MCF 10A (cell line): Measurements from ENCODE around the gene RASL11B. TPM values are rescaled to one million over a fixed set of nuclear protein-coding genes. Genes with fewer than 3 reads are reported as not detected.

Source experiments
- BruUV-seq: library from RNA; stranded (reverse); fragments of 400-500 nt; replicated peaks from 2 replicates; lab custom pipeline; 2021; lab: Mats Ljungman, UMichigan
- CTCF ChIA-PET: fragments of 300-600 bp; sonication (Branson Sonifier 250); formaldehyde crosslinking; extraction: SDS; loops from one replicate; lab custom pipeline; 2021; ENCODE audit warnings: antibody characterized with exemption, inconsistent platforms; lab: Yijun Ruan, JAX
- POLR2A ChIA-PET: fragments of 300-600, 350-650 bp; sonication (Branson Sonifier 250); formaldehyde crosslinking; extraction: SDS; loops from one replicate; lab custom pipeline; 2020; ENCODE audit warnings: antibody characterized with exemption, inconsistent platforms; lab: Yijun Ruan, JAX
- DNase-seq: peaks from one replicate; pipeline ENCODE4 v3.0.0-alpha.2; 2018; ENCODE audit not compliant: unreplicated experiment
- H3K27ac Mint-ChIP-seq: one replicate; pipeline ENCODE4 v1.8.0; 2022; ENCODE audit warnings: mild to moderate bottlenecking, low read depth, mixed read lengths; ENCODE audit not compliant: unreplicated experiment
- H3K27me3 Mint-ChIP-seq: one replicate; pipeline ENCODE4 v1.8.0; 2022; ENCODE audit warnings: mixed read lengths; ENCODE audit not compliant: insufficient read depth, unreplicated experiment
- H3K36me3 Mint-ChIP-seq: one replicate; pipeline ENCODE4 v1.8.0; 2022; ENCODE audit warnings: mild to moderate bottlenecking, moderate library complexity, mixed read lengths; ENCODE audit not compliant: insufficient read depth, unreplicated experiment
- H3K4me1 Mint-ChIP-seq: one replicate; pipeline ENCODE4 v1.8.0; 2022; ENCODE audit warnings: mixed read lengths; ENCODE audit not compliant: insufficient read depth, unreplicated experiment
- H3K4me3 Mint-ChIP-seq: one replicate; pipeline ENCODE4 v1.8.0; 2022; ENCODE audit warnings: mild to moderate bottlenecking, moderate library complexity, mixed read lengths; ENCODE audit not compliant: unreplicated experiment
- H3K9me3 Mint-ChIP-seq: one replicate; pipeline ENCODE4 v1.8.0; 2022; ENCODE audit warnings: mixed read lengths; ENCODE audit not compliant: unreplicated experiment
- intact Hi-C: fragments of 100-400 bp; cut with micrococcal nuclease; formaldehyde crosslinking; loops from 2 replicates; pipeline ENCODE4 v1.14.1; 2022
- total RNA-seq: library from RNA; stranded (reverse); gene quantifications from 2 replicates; pipeline ENCODE4 v1.2.3, GENCODE V29; 2022
- TF ChIP-seq, protein P1 (sequence below): fragments of 200-600 bp; IDR thresholded peaks from one replicate; pipeline ENCODE4 v1.8.0; 2022; ENCODE audit warnings: antibody characterized with exemption, mild to moderate bottlenecking; ENCODE audit not compliant: unreplicated experiment

RASL11B gene
- total RNA-seq, 1 experiment from 2014 or later: 2.6 TPM

DNA sequence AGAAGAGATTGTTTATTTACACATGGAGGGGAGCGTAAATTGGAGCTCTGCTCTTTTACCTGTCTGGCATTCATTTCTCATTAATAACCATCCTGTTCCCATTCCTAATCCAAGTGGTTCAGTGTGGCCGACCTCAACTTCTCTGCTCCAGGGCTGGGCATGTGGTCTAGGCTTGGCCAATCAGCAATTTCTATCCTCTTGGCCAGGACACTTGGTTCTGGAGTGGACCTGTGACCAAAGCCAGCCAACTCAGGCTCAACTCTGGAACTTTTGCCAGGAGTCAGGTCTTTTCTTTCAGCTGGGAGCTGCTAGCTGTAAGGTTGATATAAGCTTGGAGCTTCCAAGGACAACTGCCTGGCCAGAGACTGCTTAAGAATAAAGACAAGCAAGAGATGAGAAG, 15.6 kb upstream of the RASL11B start:
- H3K27ac Mint-ChIP-seq: no peak overlapping the region
- intact Hi-C loops: no loop called here
- ChIA-PET POLR2A (interaction anchor here (0.7 kb wide), 1 partner anchor 8 kb away, joined by 3 read pairs; no protein-coding TSS in a partner anchor), CTCF (interaction anchor here (0.6 kb wide), 1 partner anchor 90 kb away, joined by 3 read pairs; no protein-coding TSS in a partner anchor)
- H3K4me3 Mint-ChIP-seq: no peak overlapping the region
- no peaks in the 10 kb centered on the region for H3K4me1 Mint-ChIP-seq
- TF ChIP-seq, protein P1, sequence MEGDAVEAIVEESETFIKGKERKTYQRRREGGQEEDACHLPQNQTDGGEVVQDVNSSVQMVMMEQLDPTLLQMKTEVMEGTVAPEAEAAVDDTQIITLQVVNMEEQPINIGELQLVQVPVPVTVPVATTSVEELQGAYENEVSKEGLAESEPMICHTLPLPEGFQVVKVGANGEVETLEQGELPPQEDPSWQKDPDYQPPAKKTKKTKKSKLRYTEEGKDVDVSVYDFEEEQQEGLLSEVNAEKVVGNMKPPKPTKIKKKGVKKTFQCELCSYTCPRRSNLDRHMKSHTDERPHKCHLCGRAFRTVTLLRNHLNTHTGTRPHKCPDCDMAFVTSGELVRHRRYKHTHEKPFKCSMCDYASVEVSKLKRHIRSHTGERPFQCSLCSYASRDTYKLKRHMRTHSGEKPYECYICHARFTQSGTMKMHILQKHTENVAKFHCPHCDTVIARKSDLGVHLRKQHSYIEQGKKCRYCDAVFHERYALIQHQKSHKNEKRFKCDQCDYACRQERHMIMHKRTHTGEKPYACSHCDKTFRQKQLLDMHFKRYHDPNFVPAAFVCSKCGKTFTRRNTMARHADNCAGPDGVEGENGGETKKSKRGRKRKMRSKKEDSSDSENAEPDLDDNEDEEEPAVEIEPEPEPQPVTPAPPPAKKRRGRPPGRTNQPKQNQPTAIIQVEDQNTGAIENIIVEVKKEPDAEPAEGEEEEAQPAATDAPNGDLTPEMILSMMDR: no peak
- no peaks in the 10 kb centered on the region for H3K9me3 Mint-ChIP-seq
- DNase-seq: no peak
- no peaks in the 10 kb centered on the region for H3K27me3 Mint-ChIP-seq
- H3K36me3 Mint-ChIP-seq: no peaks in the 10 kb centered on the region
- no TSS peak for BruUV-seq

DNA sequence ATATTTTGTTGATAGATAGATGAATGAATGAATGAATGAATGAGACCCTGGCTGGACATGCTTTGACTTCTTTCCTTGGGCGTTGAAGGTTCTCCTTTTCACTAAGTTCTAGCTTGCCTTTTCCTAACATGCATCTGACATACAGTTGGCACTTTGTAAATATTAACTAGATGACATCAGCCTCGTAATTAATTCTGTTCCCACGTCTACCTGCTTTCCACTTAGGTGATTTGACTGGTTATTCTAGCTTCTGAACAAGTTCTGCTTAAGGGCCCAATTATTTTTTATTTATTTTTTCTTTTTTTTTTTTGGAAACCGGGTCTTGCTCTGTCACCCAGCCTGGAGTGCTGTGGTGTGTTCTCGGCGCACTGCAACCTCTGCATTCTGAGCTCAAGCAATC, 13.9 kb upstream of the RASL11B start:
- H3K27ac Mint-ChIP-seq: no peak overlapping the region
- H3K27me3 Mint-ChIP-seq: no peaks in the 10 kb centered on the region
- no peak overlapping the region for H3K4me3 Mint-ChIP-seq
- intact Hi-C loops: no loop called here
- H3K4me1 Mint-ChIP-seq: no peaks in the 10 kb centered on the region
- ChIA-PET POLR2A (interaction anchor here (1.1 kb wide), 2 partner anchors 10 to 25 kb away, joined by 3 read pairs; no protein-coding TSS in a partner anchor), CTCF (interaction anchor here (0.6 to 1.9 kb wide), 4 partner anchors 13 to 134 kb away, joined by 4 to 6 read pairs (median 5); no protein-coding TSS in a partner anchor)
- H3K36me3 Mint-ChIP-seq: no peaks in the 10 kb centered on the region
- no peak for DNase-seq
- TF ChIP-seq, protein P1: no peak
- no peaks in the 10 kb centered on the region for H3K9me3 Mint-ChIP-seq
- no TSS peak for BruUV-seq

DNA sequence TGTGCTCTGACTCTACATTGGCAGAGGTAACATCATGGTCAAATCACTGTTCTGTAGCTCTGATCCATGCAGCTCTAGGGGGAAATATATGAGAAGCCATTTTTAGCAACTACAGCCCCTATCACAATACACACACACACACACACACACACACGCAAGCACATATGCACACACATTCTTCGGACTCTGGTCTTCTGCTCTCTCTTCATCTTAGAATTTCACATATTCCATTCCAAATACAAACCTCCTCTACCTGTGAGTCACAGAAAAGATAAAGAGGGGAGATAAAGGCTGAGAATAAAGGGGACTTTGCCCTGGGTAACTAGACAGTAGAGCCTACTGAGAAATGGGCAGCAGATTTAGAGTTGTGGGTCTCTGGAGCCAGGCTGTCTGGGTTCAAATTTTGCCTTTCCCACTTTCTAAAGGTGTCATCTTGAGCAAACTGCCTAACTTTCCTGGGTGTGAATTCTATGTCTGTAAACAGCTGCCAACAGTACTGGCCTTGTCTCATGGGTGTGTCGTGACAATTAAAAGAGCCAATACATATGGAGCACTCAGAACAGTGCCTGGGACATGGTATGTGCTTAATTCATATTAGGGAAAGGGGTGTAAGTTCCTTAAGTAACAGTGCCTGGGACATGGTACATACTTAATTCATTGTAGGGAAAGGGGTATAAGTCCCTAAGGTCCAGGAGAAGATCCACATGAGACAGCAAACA, 11.6 kb upstream of the RASL11B start:
- no peak overlapping the region for H3K27ac Mint-ChIP-seq
- POLR2A ChIA-PET: interaction anchor here (0.6 kb wide), 1 partner anchor 1199 kb away, joined by 3 read pairs; no protein-coding TSS in a partner anchor
- no peak for DNase-seq
- no TSS peak for BruUV-seq
- intact Hi-C loops: no loop called here
- TF ChIP-seq, protein P1: no peak
- CTCF ChIA-PET: interaction anchor here (0.6 to 1.7 kb wide), 2 partner anchors 306 to 518 kb away, joined by 3 read pairs; no protein-coding TSS in a partner anchor
- no peaks in the 10 kb centered on the region for H3K27me3 Mint-ChIP-seq
- no peaks in the 10 kb centered on the region for H3K36me3 Mint-ChIP-seq
- no peaks in the 10 kb centered on the region for H3K4me1 Mint-ChIP-seq
- no peak overlapping the region for H3K4me3 Mint-ChIP-seq
- no peaks in the 10 kb centered on the region for H3K9me3 Mint-ChIP-seq

DNA sequence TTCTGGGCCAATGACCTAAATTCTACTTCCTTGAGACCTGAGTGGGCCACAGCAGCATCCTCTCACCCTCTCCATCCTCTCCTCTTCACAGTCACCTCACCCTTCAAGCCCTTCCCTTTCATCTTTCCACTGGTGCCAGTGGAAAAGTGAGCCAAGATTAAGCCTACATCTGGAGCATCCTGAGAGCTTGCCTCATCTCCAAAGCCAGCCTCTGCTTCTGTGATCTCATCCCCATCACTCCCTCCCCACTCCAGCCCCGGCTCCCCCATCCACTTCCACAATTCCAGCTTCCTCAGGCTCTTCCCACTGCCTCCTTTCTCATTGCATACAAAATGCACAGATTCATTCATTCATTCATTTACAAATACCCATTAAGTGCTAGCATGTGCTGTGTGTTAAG, 10.1 kb upstream of the RASL11B start:
- ChIA-PET POLR2A (interaction anchor here (0.7 to 2.5 kb wide), 6 partner anchors 10 to 23 kb away, joined by 3 to 27 read pairs (median 4); partner anchors contain the start of gene RASL11B), CTCF (interaction anchor here (2.7 kb wide), 1 partner anchor 12 kb away, joined by 10 read pairs; no protein-coding TSS in a partner anchor)
- TF ChIP-seq, protein P1: no peak
- DNase-seq: no peak
- H3K27me3 Mint-ChIP-seq: no peaks in the 10 kb centered on the region
- H3K36me3 Mint-ChIP-seq: no peaks in the 10 kb centered on the region
- intact Hi-C loops: no loop called here
- BruUV-seq: no TSS peak
- no peaks in the 10 kb centered on the region for H3K9me3 Mint-ChIP-seq
- H3K4me3 Mint-ChIP-seq: no peak overlapping the region
- no peaks in the 10 kb centered on the region for H3K4me1 Mint-ChIP-seq
- H3K27ac Mint-ChIP-seq: no peak overlapping the region
